Endothelial cell of umbilical vein (primary cell): Measurements from ENCODE around the gene AGAP9. TPM values are rescaled to one million over a fixed set of nuclear protein-coding genes. Genes with fewer than 3 reads are reported as not detected.

Experiments
- BruUV-seq: library from RNA; stranded (reverse); fragments of 400-500 nt; replicated peaks from 2 replicates; lab custom pipeline; 2021; lab: Mats Ljungman, UMichigan
- CTCF ChIA-PET: fragments of 300-600, 350-600 bp; sonication (Branson Sonifier 250); formaldehyde crosslinking; loops from one replicate; lab custom pipeline; 2021; ENCODE audit warnings: antibody characterized with exemption, inconsistent platforms; lab: Charles Lee
- POLR2A ChIA-PET: fragments of 300-600, 350-600 bp; sonication (Branson Sonifier 250); formaldehyde crosslinking; loops from one replicate; lab custom pipeline; 2021; ENCODE audit warnings: antibody characterized with exemption, inconsistent platforms; lab: Charles Lee
- DNase-seq: peaks from one replicate; pipeline ENCODE4 v3.0.0-alpha.2; 2011; ENCODE audit warnings: low read depth, low spot score
- FAIRE-seq: peaks from 2 replicates; lab custom pipeline; 2011; peaks lifted over from hg19 to GRCh38; lab: Jason Lieb, UNC
- H2AFZ ChIP-seq: 2 replicates; pipeline ENCODE4 v1.6.0; 2012; ENCODE audit warnings: low read depth, low read length, control low read depth, inconsistent platforms
- H3K27ac ChIP-seq: 2 replicates; pipeline ENCODE4 v1.5.1; 2011; ENCODE audit warnings: low read depth, mild to moderate bottlenecking, control low read depth, low read length, moderate library complexity; ENCODE audit not compliant: insufficient read depth
- H3K27me3 ChIP-seq, 2 experiments: 2 replicates each; pipeline versions ENCODE4 v1.6.0 to v1.6.1; 2011; ENCODE audit warnings: low read length in 2 of 2, mixed read lengths in 1 of 2; ENCODE audit not compliant: control insufficient read depth in 2 of 2, insufficient read depth in 2 of 2
- H3K36me3 ChIP-seq, 2 experiments: 2 replicates in 1 of 2; 3 replicates in 1 of 2; pipeline ENCODE4 v1.5.1; 2011; ENCODE audit warnings: low read length in 2 of 2, mild to moderate bottlenecking in 1 of 2, moderate library complexity in 1 of 2; ENCODE audit not compliant: control insufficient read depth in 2 of 2, insufficient read depth in 2 of 2; ENCODE audit errors: extremely low read depth in 1 of 2
- H3K4me1 ChIP-seq: 3 replicates; pipeline ENCODE4 v1.5.1; 2011; ENCODE audit warnings: mild to moderate bottlenecking, low read length; ENCODE audit not compliant: control insufficient read depth, insufficient read depth; ENCODE audit errors: extremely low read depth
- H3K4me2 ChIP-seq: 2 replicates; pipeline ENCODE4 v1.6.1; 2011; ENCODE audit warnings: low read length, control low read depth, mixed read lengths; ENCODE audit not compliant: insufficient read depth
- H3K4me3 ChIP-seq, 3 experiments: fragments of 200-600 bp in 1 of 3; sonication (generic), shearing (Covaris generic) in 1 of 3; replicated peaks in 1 of 3; 2 replicates each; pipeline ENCODE4 v1.5.1; 2011 to 2016; ENCODE audit warnings: control low read depth in 3 of 3, low read length in 3 of 3, mild to moderate bottlenecking in 2 of 3, inconsistent platforms in 1 of 3, low read depth in 1 of 3, moderate library complexity in 1 of 3; ENCODE audit not compliant: insufficient read depth in 1 of 3
- H3K79me2 ChIP-seq: 2 replicates; pipeline ENCODE4 v1.6.0; 2012; ENCODE audit warnings: low read length, inconsistent platforms; ENCODE audit not compliant: control insufficient read depth, insufficient read depth
- H3K9ac ChIP-seq: replicated peaks from 2 replicates; pipeline ENCODE3; 2011; ENCODE audit warnings: low read length, control low read depth; ENCODE audit not compliant: insufficient read depth; ENCODE audit errors: extremely low read depth
- H3K9me1 ChIP-seq: replicated peaks from 3 replicates; pipeline ENCODE4 v1.6.0; 2011; ENCODE audit warnings: mild to moderate bottlenecking, low read length; ENCODE audit not compliant: control insufficient read depth, insufficient read depth; ENCODE audit errors: extremely low read depth
- H3K9me3 ChIP-seq: replicated peaks from 2 replicates; pipeline ENCODE4 v1.5.1; 2012; ENCODE audit warnings: low read length, inconsistent platforms; ENCODE audit not compliant: control insufficient read depth, insufficient read depth
- H4K20me1 ChIP-seq: replicated peaks from 2 replicates; pipeline ENCODE3; 2011; ENCODE audit warnings: mild to moderate bottlenecking, low read length; ENCODE audit not compliant: control insufficient read depth, insufficient read depth; ENCODE audit errors: extremely low read depth
- EZH2 ChIP-seq: IDR thresholded peaks from 2 replicates; pipeline ENCODE4 v1.6.1; 2012; ENCODE audit warnings: borderline replicate concordance, low read depth, mild to moderate bottlenecking, moderate library complexity, low read length, inconsistent platforms; ENCODE audit not compliant: severe bottlenecking
- JUN ChIP-seq: IDR thresholded peaks from 2 replicates; pipeline ENCODE4 v1.6.1; 2011; ENCODE audit warnings: borderline replicate concordance, low read depth; ENCODE audit not compliant: insufficient read length, insufficient read depth
- MYC ChIP-seq: IDR thresholded peaks from one replicate; pipeline ENCODE4 v1.6.1; 2011; ENCODE audit warnings: mild to moderate bottlenecking, low read depth, low read length
- dilution Hi-C: fragments of 300-500 bp; cut with MboI; formaldehyde crosslinking; loops from one replicate; pipeline ENCODE4 v1.15.0; 2019; ENCODE audit warnings: low sequenced_read_pairs; ENCODE audit not compliant: extremely low pct_ligation_motif_present
- intact Hi-C: fragments of 100-400 bp; cut with micrococcal nuclease; formaldehyde crosslinking; loops from one replicate; pipeline ENCODE4 v1.10.0; 2022
- polyA plus RNA-seq, 4 experiments: library from polyadenylated mRNA; depleted of rRNA in 3 of 4; stranded (reverse) in 3 of 4; unstranded in 1 of 4; fragments of >200 nt; gene quantifications; 2 replicates each; pipeline versions ENCODE4 v1.2.1 to v1.2.3, GENCODE V29; 2011 to 2012; ENCODE audit warnings: missing spikeins in 1 of 4
- total RNA-seq: library from RNA; stranded (reverse); gene quantifications from 2 replicates; pipeline ENCODE4 v1.2.3, GENCODE V29; 2021
- TF ChIP-seq, protein P1 (sequence below), 2 donors: IDR thresholded peaks; 1 replicate in 1 of 2; 2 replicates in 1 of 2; pipeline ENCODE4 v1.5.1; 2011; ENCODE audit warnings: low read length in 2 of 2, mild to moderate bottlenecking in 2 of 2, moderate library complexity in 2 of 2, control low read depth in 1 of 2, inconsistent platforms in 1 of 2, low read depth in 1 of 2; ENCODE audit not compliant: insufficient read depth in 1 of 2; ENCODE audit errors: extremely low read depth in 1 of 2
- TF ChIP-seq, protein P2 (sequence below): IDR thresholded peaks from 2 replicates; pipeline ENCODE4 v1.6.1; 2011; ENCODE audit not compliant: insufficient read depth, insufficient read length

The AGAP9 gene
- total and polyA plus RNA-seq, 2 donors (not counting 3 experiments of a cell fraction or from before 2014, with no cell fraction given): 9.9 to 14.4 TPM

DNA sequence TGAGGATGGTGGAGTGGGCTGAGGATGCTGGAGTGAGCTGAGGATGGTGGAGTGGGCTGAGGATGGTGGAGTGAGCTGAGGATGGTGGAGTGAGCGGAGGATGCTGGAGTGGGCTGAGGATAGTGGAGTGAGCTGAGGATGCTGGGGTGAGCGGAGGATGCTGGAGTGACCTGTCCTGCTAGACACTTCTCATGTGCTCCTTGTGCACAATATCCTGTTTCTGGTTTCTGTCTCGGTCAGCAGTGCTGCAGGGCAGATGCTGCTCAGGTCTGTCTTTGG lies 68.7 kb downstream of the AGAP9 start:
- POLR2A ChIA-PET: no interaction called here
- no peak overlapping the region for H2AFZ ChIP-seq
- DNase-seq: no peak
- TF ChIP-seq, protein P1, sequence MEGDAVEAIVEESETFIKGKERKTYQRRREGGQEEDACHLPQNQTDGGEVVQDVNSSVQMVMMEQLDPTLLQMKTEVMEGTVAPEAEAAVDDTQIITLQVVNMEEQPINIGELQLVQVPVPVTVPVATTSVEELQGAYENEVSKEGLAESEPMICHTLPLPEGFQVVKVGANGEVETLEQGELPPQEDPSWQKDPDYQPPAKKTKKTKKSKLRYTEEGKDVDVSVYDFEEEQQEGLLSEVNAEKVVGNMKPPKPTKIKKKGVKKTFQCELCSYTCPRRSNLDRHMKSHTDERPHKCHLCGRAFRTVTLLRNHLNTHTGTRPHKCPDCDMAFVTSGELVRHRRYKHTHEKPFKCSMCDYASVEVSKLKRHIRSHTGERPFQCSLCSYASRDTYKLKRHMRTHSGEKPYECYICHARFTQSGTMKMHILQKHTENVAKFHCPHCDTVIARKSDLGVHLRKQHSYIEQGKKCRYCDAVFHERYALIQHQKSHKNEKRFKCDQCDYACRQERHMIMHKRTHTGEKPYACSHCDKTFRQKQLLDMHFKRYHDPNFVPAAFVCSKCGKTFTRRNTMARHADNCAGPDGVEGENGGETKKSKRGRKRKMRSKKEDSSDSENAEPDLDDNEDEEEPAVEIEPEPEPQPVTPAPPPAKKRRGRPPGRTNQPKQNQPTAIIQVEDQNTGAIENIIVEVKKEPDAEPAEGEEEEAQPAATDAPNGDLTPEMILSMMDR (IDR thresholded peaks at IDR 0.05; ENCODE audit: extremely low read depth in 1 of 2, insufficient read depth in 1 of 2, low read depth in 1 of 2, low read length in 2 of 2): no peak
- TF ChIP-seq JUN (no peak), EZH2 (no peak), MYC (no peak)
- TF ChIP-seq, protein P2, sequence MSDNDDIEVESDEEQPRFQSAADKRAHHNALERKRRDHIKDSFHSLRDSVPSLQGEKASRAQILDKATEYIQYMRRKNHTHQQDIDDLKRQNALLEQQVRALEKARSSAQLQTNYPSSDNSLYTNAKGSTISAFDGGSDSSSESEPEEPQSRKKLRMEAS: no peak
- no peak overlapping the region for H3K27ac ChIP-seq
- H3K9me1 ChIP-seq: no peaks in the 10 kb centered on the region
- H3K4me2 ChIP-seq: no peak overlapping the region
- H3K9me3 ChIP-seq: no peaks in the 10 kb centered on the region
- no peak overlapping the region for H3K4me3 ChIP-seq
- CTCF ChIA-PET: no interaction called here
- no peaks in the 10 kb centered on the region for H3K79me2 ChIP-seq
- no peaks in the 10 kb centered on the region for H3K27me3 ChIP-seq
- H3K4me1 ChIP-seq: no peaks in the 10 kb centered on the region
- intact Hi-C loops: no loop called here
- no peaks in the 10 kb centered on the region for H3K36me3 ChIP-seq
- FAIRE-seq: no peak
- H4K20me1 ChIP-seq: no peaks in the 10 kb centered on the region
- no TSS peak for BruUV-seq
- no peak overlapping the region for H3K9ac ChIP-seq
- dilution Hi-C loops: no loop called here
